HL-60/S4 (cell line): ENCODE data around the gene RGSL1.

Source experiments
- in situ Hi-C: fragments of 300-500 bp; cut with MboI; formaldehyde crosslinking; loops from 2 replicates; pipeline ENCODE4 v1.14.3; 2022; ENCODE audit warnings: low sequenced_read_pairs

Gene RGSL1

GRCh38 chr1:182442333-182442732, 7.6 kb upstream of the RGSL1 start:
- in situ Hi-C loops: loop anchor here (10.0 kb wide), 2 partner anchors 152 to 342 kb away; partner anchors contain the start of gene NPL

- in situ Hi-C loops: loop anchor here (10.0 kb wide), 2 partner anchors 150 to 340 kb away; partner anchors contain the start of gene NPL
These were observed 5.4 kb upstream of the RGSL1 start for GRCh38 chr1:182444497-182444896.

- in situ Hi-C loops: loop anchor here (10.0 kb wide), 2 partner anchors 149 to 339 kb away; partner anchors contain the start of gene NPL
These were observed 3.8 kb upstream of the RGSL1 start for GRCh38 chr1:182446033-182446669.

- in situ Hi-C loops: loop anchor here (10.0 kb wide), 2 partner anchors 148 to 338 kb away; partner anchors contain the start of gene NPL
These were observed 2.8 kb upstream of the RGSL1 start for GRCh38 chr1:182447124-182447523.

GRCh38 chr1:182447660-182448059, 2.3 kb upstream of the RGSL1 start:
- in situ Hi-C loops: loop anchor here (10.0 kb wide), 2 partner anchors 147 to 337 kb away; partner anchors contain the start of gene NPL

GRCh38 chr1:182453631-182454030, 3.7 kb downstream of the RGSL1 start:
- in situ Hi-C loops: loop anchor here (10.0 kb wide), 1 partner anchor 61 kb away; no protein-coding TSS in a partner anchor

GRCh38 chr1:182457844-182458243, 7.9 kb downstream of the RGSL1 start:
- in situ Hi-C loops: loop anchor here (10.0 kb wide), 1 partner anchor 57 kb away; no protein-coding TSS in a partner anchor

- in situ Hi-C loops: loop anchor here (10.0 kb wide), 1 partner anchor 55 kb away; no protein-coding TSS in a partner anchor
These were observed 10.0 kb downstream of the RGSL1 start for GRCh38 chr1:182459949-182460348.

GRCh38 chr1:182460550-182460951, 10.6 kb downstream of the RGSL1 start:
- in situ Hi-C loops: no loop called here

- in situ Hi-C loops: no loop called here
These were observed 23.6 kb downstream of the RGSL1 start for GRCh38 chr1:182473556-182473955.

- in situ Hi-C loops: no loop called here
These were observed 26.7 kb downstream of the RGSL1 start for GRCh38 chr1:182476625-182477024.

- in situ Hi-C loops: no loop called here
These were observed 28.3 kb downstream of the RGSL1 start for GRCh38 chr1:182478238-182478637.

GRCh38 chr1:182484067-182484466, 34.1 kb downstream of the RGSL1 start:
- in situ Hi-C loops: no loop called here

- in situ Hi-C loops: no loop called here
These were observed 34.7 kb downstream of the RGSL1 start for GRCh38 chr1:182484531-182485257.

- in situ Hi-C loops: no loop called here
These were observed 35.9 kb downstream of the RGSL1 start for GRCh38 chr1:182485861-182486260.

GRCh38 chr1:182488803-182489202, 38.9 kb downstream of the RGSL1 start:
- in situ Hi-C loops: no loop called here

- in situ Hi-C loops: no loop called here
These were observed 43.1 kb downstream of the RGSL1 start for GRCh38 chr1:182493063-182493462.

- in situ Hi-C loops: no loop called here
These were observed 45.1 kb downstream of the RGSL1 start for GRCh38 chr1:182495002-182495401.

GRCh38 chr1:182495693-182496092, 45.7 kb downstream of the RGSL1 start:
- in situ Hi-C loops: no loop called here

- in situ Hi-C loops: no loop called here
These were observed 57.7 kb downstream of the RGSL1 start for GRCh38 chr1:182507685-182508084.

- in situ Hi-C loops: loop anchor here (10.0 kb wide), 1 partner anchor 61 kb away; the partner anchor contains the start of gene RGSL1
These were observed 65.6 kb downstream of the RGSL1 start for GRCh38 chr1:182515556-182515955.

- in situ Hi-C loops: no loop called here
These were observed 70.8 kb downstream of the RGSL1 start for GRCh38 chr1:182520736-182521135.
